Uterus (tissue), 4 donors: ENCODE results near the gene INSC. TPM values are rescaled to one million over a fixed set of nuclear protein-coding genes. Genes with fewer than 3 reads are reported as not detected.

Experiments
- DNase-seq, 2 donors: peaks; one replicate each; pipeline ENCODE4 v3.0.0-alpha.2; 2019 to 2020
- H3K27ac ChIP-seq, 2 donors: fragments of 200-600 bp; sonication (generic); 1 replicate in 1 of 2; 2 replicates in 1 of 2; pipeline ENCODE4 v1.5.1; 2016 to 2018
- H3K27me3 ChIP-seq, 2 donors: fragments of 200-600 bp; sonication (generic); one replicate each; pipeline ENCODE4 v1.5.1; 2018 to 2019; ENCODE audit warnings: control low read depth in 1 of 2
- H3K36me3 ChIP-seq, 2 donors: fragments of 200-600 bp; sonication (generic); one replicate each; pipeline ENCODE4 v1.5.1; 2019; ENCODE audit warnings: control low read depth in 1 of 2
- H3K4me1 ChIP-seq, 2 donors: fragments of 200-600 bp; sonication (generic); one replicate each; pipeline ENCODE4 v1.5.1; 2018 to 2019; ENCODE audit warnings: control low read depth in 1 of 2
- H3K4me3 ChIP-seq, 2 donors: fragments of 200-600 bp; sonication (generic); 1 replicate in 1 of 2; 2 replicates in 1 of 2; pipeline ENCODE4 v1.5.1; 2018 to 2019; ENCODE audit warnings: mild to moderate bottlenecking in 1 of 2
- H3K9me3 ChIP-seq, 2 donors: fragments of 200-600 bp; sonication (generic); one replicate each; pipeline ENCODE4 v1.5.1; 2019; ENCODE audit warnings: control low read depth in 1 of 2
- CTCF ChIP-seq, 4 experiments: fragments of 200-600 bp in 2 of 4; fragments of 450-650 bp in 2 of 4; sonication (generic) in 2 of 4; IDR thresholded peaks; one replicate each; pipeline ENCODE4 v1.5.1; 2016 to 2019; ENCODE audit warnings: antibody characterized with exemption in 4 of 4, mild to moderate bottlenecking in 2 of 4, moderate library complexity in 1 of 4
- POLR2A ChIP-seq, 2 donors: fragments of 450-650 bp; IDR thresholded peaks; one replicate each; pipeline ENCODE4 v1.6.1; 2016; ENCODE audit warnings: antibody characterized with exemption in 2 of 2, mild to moderate bottlenecking in 1 of 2, moderate library complexity in 1 of 2
- intact Hi-C: fragments of 100-400 bp; cut with DNase I; formaldehyde crosslinking; loops from one replicate; pipeline ENCODE4 v1.15.1; 2023; ENCODE audit warnings: low total_unique reads
- total RNA-seq, 4 donors: library from RNA; depleted of rRNA in 3 of 4; stranded (reverse); fragments of >200 nt in 3 of 4; gene quantifications; one replicate each; pipeline versions ENCODE4 v1.1.0 to v1.2.4, GENCODE V29; 2014 to 2023
- donor health status: DM: yes; HTN: yes; CAD: no.

INSC gene
- total RNA-seq, 4 donors from 2014 or later = 0.24 to 2.6 TPM; not detected in 2

GRCh38 chr11:15119352-15119751, 4.6 kb downstream of the INSC start:
- no peaks in the 10 kb centered on the region for H3K36me3 ChIP-seq
- DNase-seq = no peak
- H3K9me3 ChIP-seq = no peaks in the 10 kb centered on the region
- TF ChIP-seq CTCF (IDR thresholded peaks at IDR 0.05) = no peak
- no peak for TF ChIP-seq POLR2A (IDR thresholded peaks at IDR 0.05)
- no peak overlapping the region for H3K4me3 ChIP-seq
- no peak overlapping the region for H3K27ac ChIP-seq
- intact Hi-C loops = no loop called here
- H3K4me1 ChIP-seq = no peaks in the 10 kb centered on the region
- no peaks in the 10 kb centered on the region for H3K27me3 ChIP-seq

GRCh38 chr11:15119826-15120225, 5.1 kb downstream of the INSC start:
- no peaks in the 10 kb centered on the region for H3K4me1 ChIP-seq
- H3K36me3 ChIP-seq = no peaks in the 10 kb centered on the region
- H3K27me3 ChIP-seq = no peaks in the 10 kb centered on the region
- no peak overlapping the region for H3K27ac ChIP-seq
- TF ChIP-seq POLR2A (IDR thresholded peaks at IDR 0.05) (no peak), CTCF (IDR thresholded peaks at IDR 0.05) (no peak)
- H3K4me3 ChIP-seq = no peak overlapping the region
- no peak for DNase-seq
- no peaks in the 10 kb centered on the region for H3K9me3 ChIP-seq
- intact Hi-C loops = no loop called here

GRCh38 chr11:15123849-15124248, 9.1 kb downstream of the INSC start:
- TF ChIP-seq POLR2A (IDR thresholded peaks at IDR 0.05) = no peak
- TF ChIP-seq CTCF (IDR thresholded peaks at IDR 0.05) = no peak
- Histone ChIP-seq H3K9me3 (no peaks in the 10 kb centered on the region), H3K4me3 (no peak overlapping the region), H3K27me3 (no peaks in the 10 kb centered on the region), H3K36me3 (no peaks in the 10 kb centered on the region), H3K27ac (no peak overlapping the region), H3K4me1 (no peaks in the 10 kb centered on the region)
- DNase-seq = no peak
- intact Hi-C loops = no loop called here

- no peak for TF ChIP-seq POLR2A (IDR thresholded peaks at IDR 0.05)
- TF ChIP-seq CTCF (IDR thresholded peaks at IDR 0.05) = no peak
- no peak overlapping the region for H3K4me3 ChIP-seq
- H3K4me1 ChIP-seq = no peaks in the 10 kb centered on the region
- no peaks in the 10 kb centered on the region for H3K27me3 ChIP-seq
- no peak for DNase-seq
- no peak overlapping the region for H3K27ac ChIP-seq
- H3K9me3 ChIP-seq = no peaks in the 10 kb centered on the region
- no peaks in the 10 kb centered on the region for H3K36me3 ChIP-seq
- intact Hi-C loops = no loop called here
Measured at GRCh38 chr11:15124528-15124927, 9.8 kb downstream of the INSC start.

- intact Hi-C loops = no loop called here
- TF ChIP-seq POLR2A (IDR thresholded peaks at IDR 0.05) (no peak), CTCF (IDR thresholded peaks at IDR 0.05) (no peak)
- DNase-seq = no peak
- Histone ChIP-seq H3K36me3 (no peaks in the 10 kb centered on the region), H3K27me3 (no peaks in the 10 kb centered on the region), H3K9me3 (no peaks in the 10 kb centered on the region), H3K4me1 (no peaks in the 10 kb centered on the region), H3K27ac (no peak overlapping the region), H3K4me3 (no peak overlapping the region)
Measured at GRCh38 chr11:15127341-15127740, 12.6 kb downstream of the INSC start.
